CD4-positive, alpha-beta memory T cell (primary cell): Measurements from ENCODE around the gene CNTD1. TPM values are rescaled to one million over a fixed set of nuclear protein-coding genes. Genes with fewer than 3 reads are reported as not detected.
A peak's percentile ranks its signal among the peaks of the same experiment; 100 is the strongest.

Experiments
- CTCF ChIA-PET: fragments of 350-600 bp; sonication (Branson Sonifier 250); formaldehyde crosslinking; loops from one replicate; lab custom pipeline; 2021; ENCODE audit warnings: inconsistent platforms; ENCODE audit not compliant: partially characterized antibody; lab: Charles Lee
- POLR2A ChIA-PET: fragments of 350-600 bp; sonication (Branson Sonifier 250); formaldehyde crosslinking; loops from one replicate; lab custom pipeline; 2021; ENCODE audit not compliant: partially characterized antibody; lab: Charles Lee
- DNase-seq, 5 donors: peaks; one replicate each; pipeline versions ENCODE4 v3.0.0 to v3.0.0-alpha.2; 2020 to 2022; ENCODE audit warnings: mixed read lengths in 1 of 5
- H3K27ac ChIP-seq: one replicate; pipeline ENCODE4 v1.7.0; 2013; ENCODE audit warnings: low read depth, low read length
- H3K27me3 ChIP-seq: 2 replicates; pipeline ENCODE4 v1.7.0; 2013; ENCODE audit warnings: mild to moderate bottlenecking, low read length, moderate library complexity; ENCODE audit not compliant: insufficient read depth
- H3K36me3 ChIP-seq: 2 replicates; pipeline ENCODE4 v1.7.0; 2013; ENCODE audit warnings: mild to moderate bottlenecking, low read length, moderate library complexity; ENCODE audit not compliant: insufficient read depth
- H3K4me1 ChIP-seq: 2 replicates; pipeline ENCODE4 v1.7.0; 2013; ENCODE audit warnings: mild to moderate bottlenecking, low read length, moderate library complexity; ENCODE audit not compliant: insufficient read depth
- H3K4me3 ChIP-seq, 2 donors: one replicate each; pipeline ENCODE4 v1.7.0; 2013; ENCODE audit warnings: low read length in 2 of 2, mild to moderate bottlenecking in 1 of 2
- H3K9me3 ChIP-seq, 2 donors: one replicate each; pipeline ENCODE4 v1.7.0; 2013; ENCODE audit warnings: low read length in 2 of 2, control low read depth in 1 of 2; ENCODE audit not compliant: control insufficient read depth in 1 of 2
- H3K27ac Mint-ChIP-seq, 7 donors: one replicate each; pipeline ENCODE4 v1.8.0; 2020 to 2021; ENCODE audit warnings: mixed read lengths in 7 of 7, mild to moderate bottlenecking in 6 of 7, inconsistent platforms in 3 of 7, moderate library complexity in 3 of 7
- H3K27me3 Mint-ChIP-seq, 2 donors: one replicate each; pipeline ENCODE4 v1.8.0; 2020 to 2021; ENCODE audit warnings: mixed read lengths in 2 of 2
- H3K36me3 Mint-ChIP-seq, 2 donors: one replicate each; pipeline ENCODE4 v1.8.0; 2020 to 2021; ENCODE audit warnings: mixed read lengths in 2 of 2, inconsistent platforms in 1 of 2, mild to moderate bottlenecking in 1 of 2
- H3K4me1 Mint-ChIP-seq, 4 donors: one replicate each; pipeline ENCODE4 v1.8.0; 2020 to 2021; ENCODE audit warnings: mixed read lengths in 4 of 4, mild to moderate bottlenecking in 1 of 4
- H3K4me3 Mint-ChIP-seq, 8 donors: one replicate each; pipeline ENCODE4 v1.8.0; 2020 to 2021; ENCODE audit warnings: mixed read lengths in 8 of 8, mild to moderate bottlenecking in 7 of 8, moderate library complexity in 6 of 8, inconsistent platforms in 3 of 8
- H3K9me3 Mint-ChIP-seq, 8 donors: one replicate each; pipeline ENCODE4 v1.8.0; 2020 to 2021; ENCODE audit warnings: mixed read lengths in 8 of 8, mild to moderate bottlenecking in 5 of 8, inconsistent platforms in 3 of 8, moderate library complexity in 1 of 8
- intact Hi-C: fragments of 100-400 bp; cut with micrococcal nuclease; formaldehyde crosslinking; loops from one replicate; pipeline ENCODE4 v1.15.1; 2023
- polyA plus RNA-seq, 2 donors: library from polyadenylated mRNA; unstranded; fragments of 300-500 nt; fragmentation: Illumina TruSeq; gene quantifications; one replicate each; pipeline ENCODE4 v1.2.3, GENCODE V29; 2021
- total RNA-seq, 2 experiments: library from RNA; stranded (reverse); gene quantifications; one replicate each; pipeline ENCODE4 v1.2.3, GENCODE V29; 2021

Gene CNTD1
- total and polyA plus RNA-seq, 4 experiments from 2014 or later, result 0.22 to 0.43 TPM; not detected in 2

GRCh38 chr17:42779304-42779935 is 19.2 kb upstream of the CNTD1 start:
- Mint-ChIP-seq H3K4me1 (peaks cover 7 to 30% (median 16%) of the 10 kb centered on the region in 4 donors), H3K27ac (no peak overlapping the region), H3K36me3 (peaks cover 39 to 45% of the 10 kb centered on the region in 2 donors), H3K9me3 (no peaks in the 10 kb centered on the region), H3K4me3 (peak overlapping the region in 1 of 8 donors; percentile 52), H3K27me3 (peaks cover 29 to 30% of the 10 kb centered on the region in 2 donors)
- H3K27me3 ChIP-seq, result peaks cover 28% of the 10 kb centered on the region
- POLR2A ChIA-PET, result interaction anchor here (1.6 kb wide), 1 partner anchor 19 kb away, joined by 5 read pairs; the partner anchor contains the start of gene COA3
- H3K27ac ChIP-seq, result no peak overlapping the region
- no peak overlapping the region for H3K4me3 ChIP-seq
- intact Hi-C loops, result no loop called here
- peaks cover 28% of the 10 kb centered on the region for H3K36me3 ChIP-seq
- CTCF ChIA-PET, result no interaction called here
- DNase-seq, result no peak
- peaks cover 7% of the 10 kb centered on the region for H3K4me1 ChIP-seq
- H3K9me3 ChIP-seq, result no peaks in the 10 kb centered on the region

GRCh38 chr17:42779936-42780850 is 18.5 kb upstream of the CNTD1 start, which contains the start of gene WNK4:
Gene WNK4 (plus strand): TSS chr17:42780610. CDS start chr17:42780699, 89 bp downstream.
- ChIA-PET CTCF (no interaction called here), POLR2A (interaction anchor here (1.6 kb wide), 1 partner anchor 18 kb away, joined by 5 read pairs; the partner anchor contains the start of gene COA3)
- Mint-ChIP-seq H3K9me3 (no peaks in the 10 kb centered on the region), H3K36me3 (peaks cover 35 to 42% of the 10 kb centered on the region in 2 donors), H3K4me1 (peaks cover 12 to 37% (median 21%) of the 10 kb centered on the region in 4 donors), H3K27me3 (peaks cover 35 to 37% of the 10 kb centered on the region in 2 donors), H3K27ac (no peak within 1 kb of the TSS), H3K4me3 (peak within 1 kb of the TSS in 3 of 8 donors; percentile 10 to 52 (median 13))
- Histone ChIP-seq H3K4me3 (no peak within 1 kb of the TSS), H3K4me1 (peaks cover 14% of the 10 kb centered on the region), H3K27me3 (peaks cover 34% of the 10 kb centered on the region), H3K27ac (no peak within 1 kb of the TSS), H3K9me3 (no peaks in the 10 kb centered on the region), H3K36me3 (peaks cover 28% of the 10 kb centered on the region)
- DNase-seq, result no peak
- intact Hi-C loops, result no loop called here

GRCh38 chr17:42780851-42781638 is 17.6 kb upstream of the CNTD1 start:
- Mint-ChIP-seq H3K27me3 (peaks cover 41 to 44% of the 10 kb centered on the region in 2 donors), H3K36me3 (peaks cover 29 to 34% of the 10 kb centered on the region in 2 donors), H3K4me3 (peak overlapping the region in 3 of 8 donors; percentile 2 to 13 (median 10)), H3K4me1 (peaks cover 17 to 44% (median 26%) of the 10 kb centered on the region in 4 donors), H3K27ac (no peak overlapping the region), H3K9me3 (no peaks in the 10 kb centered on the region)
- CTCF ChIA-PET, result no interaction called here
- POLR2A ChIA-PET, result interaction anchor here (1.3 to 1.6 kb wide), 2 partner anchors 8 to 17 kb away, joined by 5 to 6 read pairs; partner anchors contain the start of genes COA3 and VPS25
- peaks cover 24% of the 10 kb centered on the region for H3K36me3 ChIP-seq
- H3K27ac ChIP-seq, result no peak overlapping the region
- no peaks in the 10 kb centered on the region for H3K9me3 ChIP-seq
- H3K27me3 ChIP-seq, result peaks cover 40% of the 10 kb centered on the region
- no peak overlapping the region for H3K4me3 ChIP-seq
- intact Hi-C loops, result no loop called here
- no peak for DNase-seq
- H3K4me1 ChIP-seq, result peaks cover 16% of the 10 kb centered on the region

- DNase-seq, result no peak
- Mint-ChIP-seq H3K4me1 (peaks cover 17 to 44% (median 26%) of the 10 kb centered on the region in 4 donors), H3K4me3 (peak overlapping the region in 1 of 8 donors; percentile 10), H3K9me3 (no peaks in the 10 kb centered on the region), H3K27me3 (peaks cover 41 to 49% of the 10 kb centered on the region in 2 donors), H3K27ac (no peak overlapping the region), H3K36me3 (peaks cover 27 to 29% of the 10 kb centered on the region in 2 donors)
- Histone ChIP-seq H3K4me1 (peaks cover 16% of the 10 kb centered on the region), H3K36me3 (peaks cover 22% of the 10 kb centered on the region), H3K27ac (no peak overlapping the region), H3K4me3 (no peak overlapping the region), H3K9me3 (no peaks in the 10 kb centered on the region), H3K27me3 (peaks cover 44% of the 10 kb centered on the region)
- ChIA-PET CTCF (no interaction called here), POLR2A (interaction anchor here (1.3 kb wide), 1 partner anchor 8 kb away, joined by 6 read pairs; the partner anchor contains the start of gene VPS25)
- intact Hi-C loops, result no loop called here
Measured at GRCh38 chr17:42781639-42782165, 17.0 kb upstream of the CNTD1 start.

GRCh38 chr17:42782166-42783061 is 16.2 kb upstream of the CNTD1 start:
- H3K27me3 ChIP-seq, result peaks cover 44% of the 10 kb centered on the region
- H3K4me3 Mint-ChIP-seq, result no peak overlapping the region
- POLR2A ChIA-PET, result interaction anchor here (1.3 kb wide), 1 partner anchor 9 kb away, joined by 6 read pairs; the partner anchor contains the start of gene VPS25

More at GRCh38 chr17:42782166-42783061, 16.2 kb upstream of the CNTD1 start:
- no peak overlapping the region for H3K4me3 ChIP-seq
- H3K9me3 ChIP-seq, result no peaks in the 10 kb centered on the region
- intact Hi-C loops, result no loop called here
- DNase-seq, result no peak
- peaks cover 16% of the 10 kb centered on the region for H3K4me1 ChIP-seq
- H3K36me3 ChIP-seq, result peaks cover 22% of the 10 kb centered on the region
- H3K27ac ChIP-seq, result no peak overlapping the region
- Mint-ChIP-seq H3K4me1 (peaks cover 18 to 44% (median 26%) of the 10 kb centered on the region in 4 donors), H3K9me3 (peaks cover 0 to under 1% (median 0%) of the 10 kb centered on the region in 8 donors), H3K27me3 (peaks cover 44 to 52% of the 10 kb centered on the region in 2 donors), H3K27ac (no peak overlapping the region), H3K36me3 (peaks cover 24% of the 10 kb centered on the region in 2 donors)
- CTCF ChIA-PET, result no interaction called here
